Inferior parietal cortex (tissue), 1 donor: Measurements from ENCODE around the gene RNF217.
"Not testable (repeated sequence)": the region's sequence is repeated elsewhere in the genome, so short reads cannot be mapped to it uniquely, and the experiment has no call there.

Experiments
- DNase-seq: peaks from one replicate; pipeline ENCODE4 v3.0.0-alpha.2; 2016; ENCODE audit errors: extremely low spot score

The RNF217 gene

DNA sequence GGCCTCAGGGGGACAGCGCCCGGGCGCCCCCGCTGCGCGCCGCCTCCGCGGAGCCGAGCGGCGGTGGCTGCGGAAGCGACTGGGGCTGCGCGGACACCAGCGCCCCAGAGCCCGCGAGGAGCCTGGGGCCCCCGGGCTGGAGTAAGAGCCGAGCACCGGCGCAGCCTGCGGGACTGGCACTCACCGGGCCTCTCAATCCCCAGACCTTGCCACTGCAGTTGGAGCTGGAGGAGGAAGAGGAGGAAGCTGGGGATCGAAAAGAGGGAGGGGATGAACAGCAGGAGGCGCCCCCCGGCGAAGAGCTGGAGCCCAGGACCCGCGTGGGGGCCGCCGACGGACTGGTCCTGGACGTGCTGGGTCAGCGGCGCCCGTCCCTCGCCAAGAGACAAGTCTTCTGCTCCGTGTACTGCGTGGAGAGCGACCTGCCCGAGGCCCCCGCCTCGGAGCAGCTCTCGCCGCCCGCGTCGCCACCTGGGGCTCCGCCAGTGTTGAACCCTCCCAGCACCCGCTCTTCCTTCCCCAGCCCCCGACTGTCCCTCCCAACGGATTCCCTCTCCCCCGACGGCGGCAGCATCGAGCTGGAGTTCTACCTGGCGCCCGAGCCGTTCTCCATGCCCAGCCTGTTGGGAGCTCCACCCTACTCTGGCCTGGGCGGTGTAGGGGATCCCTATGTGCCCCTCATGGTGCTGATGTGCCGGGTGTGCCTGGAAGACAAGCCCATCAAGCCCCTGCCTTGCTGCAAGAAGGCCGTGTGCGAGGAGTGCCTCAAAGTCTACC lies 590 bp downstream of the RNF217 start:
- DNase-seq = peak; percentile 37

- DNase-seq = no peak
Observed at GRCh38 chr6:124963416-124963785, 1.2 kb downstream of the RNF217 start.

- peak; percentile 58 for DNase-seq
Observed at GRCh38 chr6:124963831-124964763, 1.9 kb downstream of the RNF217 start.

DNA sequence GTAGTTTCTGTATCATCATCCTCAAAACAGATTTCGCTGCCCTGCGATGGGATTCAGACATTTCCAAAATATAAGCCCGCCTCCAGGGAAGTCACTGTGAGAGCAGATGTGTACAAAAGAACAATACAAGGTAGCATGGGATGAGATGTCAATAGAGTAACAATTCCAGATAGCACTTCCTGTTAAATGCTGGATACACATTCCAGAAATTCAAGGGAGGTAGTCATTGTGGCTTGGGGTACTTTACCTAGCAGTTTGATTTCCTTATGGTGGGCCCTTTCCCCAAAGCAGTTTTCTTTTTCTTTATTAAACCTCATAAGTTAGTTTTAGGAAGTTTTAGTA lies 2.5 kb downstream of the RNF217 start:
- peak; percentile 13 for DNase-seq

DNA sequence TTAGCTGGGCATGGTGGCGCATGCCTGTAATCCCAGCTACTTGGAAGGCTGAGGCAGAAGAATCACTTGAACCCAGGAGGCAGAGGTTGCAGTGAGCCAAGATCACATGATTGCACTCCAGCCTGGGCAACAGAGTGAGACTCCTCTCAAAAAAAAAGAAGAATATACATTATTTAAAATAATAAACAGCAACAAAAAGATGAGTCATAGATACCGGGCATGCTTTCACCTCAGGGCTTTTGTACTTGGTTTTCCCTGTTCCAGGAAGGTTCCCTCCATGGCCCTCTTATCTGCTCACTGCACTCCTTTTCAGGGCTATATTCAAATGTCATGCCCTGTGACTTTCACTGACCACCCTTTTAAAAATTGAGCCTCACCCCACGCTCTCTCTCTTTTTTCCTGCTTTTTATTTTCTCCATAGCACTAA lies 3.2 kb downstream of the RNF217 start:
- not testable (repeated sequence) for DNase-seq

- DNase-seq = no peak
Observed at GRCh38 chr6:124967444-124967843, 5.2 kb downstream of the RNF217 start.

- DNase-seq = no peak
Observed at GRCh38 chr6:124968401-124968800, 6.2 kb downstream of the RNF217 start.

- DNase-seq = no peak
Observed at GRCh38 chr6:124970243-124970642, 8.0 kb downstream of the RNF217 start.

DNA sequence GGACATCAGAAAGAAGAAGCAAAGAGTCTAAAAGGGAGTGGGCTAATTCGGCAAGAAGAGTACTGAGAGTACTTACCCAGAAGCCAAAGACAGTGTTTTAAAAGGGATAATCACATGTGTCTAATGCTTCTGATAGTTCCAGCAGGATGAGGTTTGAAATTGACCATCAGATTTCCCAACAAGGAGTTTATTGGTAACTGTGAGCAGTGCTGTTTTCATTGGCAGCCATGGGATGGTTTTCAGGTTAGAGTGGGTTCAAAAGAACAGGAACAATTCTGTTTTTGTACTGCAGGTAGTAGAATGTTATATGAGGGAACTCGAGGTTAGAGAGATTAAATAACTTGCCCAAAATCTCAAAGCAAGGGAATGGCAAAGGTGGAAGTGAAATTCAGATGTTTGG lies 8.5 kb downstream of the RNF217 start:
- DNase-seq = no peak

DNA sequence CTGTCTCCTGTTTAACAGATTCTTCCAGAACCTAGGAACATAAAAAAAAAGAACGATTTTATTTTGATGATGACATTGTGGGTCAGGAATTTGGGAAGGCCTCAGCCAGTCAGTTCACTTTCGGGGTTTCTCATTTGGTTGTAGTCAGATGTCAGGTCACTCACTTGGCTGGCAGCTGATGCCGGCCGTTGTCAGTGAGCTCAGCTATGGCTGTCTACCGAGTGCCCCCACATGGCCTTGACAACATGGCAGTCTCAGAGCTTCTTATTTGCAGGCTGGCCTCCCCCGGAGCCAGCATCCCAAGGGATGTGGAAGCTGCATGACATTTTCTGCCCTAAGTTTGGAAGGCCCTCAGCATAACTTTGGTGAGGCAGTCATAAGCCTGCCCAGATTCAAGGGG lies 11.5 kb downstream of the RNF217 start:
- no peak for DNase-seq

GRCh38 chr6:124974771-124975377 lies 12.6 kb downstream of the RNF217 start:
- DNase-seq = no peak

- no peak for DNase-seq
Observed at GRCh38 chr6:124977067-124977908, 15.1 kb downstream of the RNF217 start.

GRCh38 chr6:124978451-124979293 lies 16.4 kb downstream of the RNF217 start:
- no peak for DNase-seq

- no peak for DNase-seq
Observed at GRCh38 chr6:124979294-124979678, 17.0 kb downstream of the RNF217 start.

DNA sequence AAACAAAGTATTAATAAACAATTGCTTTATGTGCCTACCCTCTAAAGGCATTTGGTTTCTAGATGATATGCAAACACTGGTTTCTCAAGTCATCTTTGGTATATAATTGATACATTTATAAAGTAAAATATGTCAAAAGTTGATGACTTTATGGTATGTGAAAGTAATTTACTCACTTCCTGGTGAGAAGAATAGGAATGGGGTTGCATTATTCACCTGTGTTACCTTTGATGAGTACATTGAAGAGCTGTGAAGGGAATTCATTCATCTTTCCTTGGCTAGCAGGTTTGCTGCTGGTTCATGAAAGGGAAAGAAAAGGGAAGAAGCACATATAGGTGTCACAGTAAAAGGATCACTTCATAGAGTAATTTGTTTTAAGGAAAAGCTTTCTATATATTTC lies 20.4 kb downstream of the RNF217 start:
- no peak for DNase-seq

DNA sequence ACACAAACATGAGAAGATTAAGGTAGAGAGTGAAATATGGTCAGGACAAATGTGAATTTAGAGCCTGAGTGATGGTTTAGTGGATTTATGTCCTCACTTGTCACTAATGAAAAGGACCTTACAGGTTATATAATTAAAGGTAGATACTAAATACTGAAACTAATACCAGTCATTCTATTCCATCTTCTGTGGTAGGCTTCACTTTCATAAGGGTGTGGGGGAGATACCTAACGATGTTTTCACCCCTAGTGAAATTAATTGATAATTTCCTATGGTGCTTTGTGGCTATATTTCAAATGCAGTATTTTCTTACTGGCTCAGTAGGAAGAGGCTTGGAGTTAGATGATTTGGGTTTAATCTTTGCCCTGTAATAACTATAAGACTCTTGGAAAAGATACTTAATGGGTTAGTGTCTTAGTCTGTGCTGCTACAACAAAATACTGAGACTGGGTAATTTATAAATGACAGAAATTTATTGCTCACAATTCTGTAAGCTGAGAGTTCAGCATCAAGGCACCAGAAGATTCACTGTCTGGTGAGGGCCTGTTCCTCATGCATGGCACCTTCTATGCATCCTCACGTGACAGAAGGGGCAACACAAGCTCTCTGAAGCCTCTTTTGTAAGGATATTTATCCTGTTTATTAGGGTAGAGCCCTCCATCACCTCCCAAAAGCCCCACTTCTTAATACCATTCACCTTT lies 21.3 kb downstream of the RNF217 start:
- DNase-seq = no peak

- DNase-seq = no peak
Observed at GRCh38 chr6:124984668-124985338, 22.6 kb downstream of the RNF217 start.

DNA sequence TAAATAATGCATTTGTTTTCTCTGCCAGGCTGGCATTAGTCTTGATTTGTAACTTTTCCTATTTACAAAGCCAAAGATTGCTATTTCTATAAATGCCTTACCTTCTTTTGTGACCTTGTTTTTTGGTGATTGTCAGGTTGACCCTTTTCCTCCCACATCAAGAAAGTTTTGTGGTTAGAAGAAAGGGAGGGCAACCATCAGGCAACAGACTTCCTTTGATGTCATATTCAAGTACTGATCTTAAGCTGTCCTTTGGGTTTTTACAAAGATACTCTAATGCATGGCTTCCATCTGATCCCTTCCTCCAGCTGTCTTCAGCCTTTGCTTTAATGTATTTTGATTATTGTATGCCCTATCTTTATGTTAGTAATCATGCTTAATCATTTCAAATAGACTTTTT lies 23.9 kb downstream of the RNF217 start:
- DNase-seq = no peak

DNA sequence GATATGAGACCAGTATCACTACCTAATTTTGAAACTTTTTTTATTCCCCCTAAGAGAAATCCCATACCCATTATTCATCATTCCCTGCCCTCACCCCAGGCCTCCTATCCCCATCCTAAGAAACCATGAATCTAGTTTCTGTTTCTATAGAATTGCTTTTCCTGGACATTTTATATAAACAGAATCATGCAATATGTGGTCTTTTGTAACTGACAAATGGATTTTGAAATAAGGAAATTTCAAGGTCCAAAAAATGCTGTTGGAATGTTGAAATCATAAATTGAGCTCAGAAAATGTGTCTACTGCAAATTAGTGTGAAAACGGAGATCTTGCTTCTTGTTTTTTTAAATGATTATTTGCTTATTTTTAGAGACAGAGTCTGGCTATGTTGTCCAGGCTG lies 25.1 kb downstream of the RNF217 start:
- DNase-seq = no peak
